Retinal pigment epithelial cell (primary cell): ENCODE measurements around the gene KATNB1.
"Not testable (repeated sequence)": the region's sequence is repeated elsewhere in the genome, so short reads cannot be mapped to it uniquely, and the experiment has no call there.

Experiments
- DNase-seq: peaks from one replicate; pipeline ENCODE4 v3.0.0-alpha.2; 2010; ENCODE audit warnings: low read depth
- H3K4me3 ChIP-seq: 2 replicates; pipeline ENCODE4 v1.5.1; 2011; ENCODE audit warnings: mild to moderate bottlenecking, low read length, control low read depth, moderate library complexity
- TF ChIP-seq, protein P1 (sequence below): conservative IDR thresholded peaks from 2 replicates; pipeline ENCODE4 v1.5.1; 2011; ENCODE audit warnings: low read depth, low read length, control low read depth, inconsistent platforms

The KATNB1 gene

GRCh38 chr16:57775661-57776469 is 40.3 kb downstream of the KATNB1 start:
- no peak for DNase-seq
- TF ChIP-seq, protein P1, sequence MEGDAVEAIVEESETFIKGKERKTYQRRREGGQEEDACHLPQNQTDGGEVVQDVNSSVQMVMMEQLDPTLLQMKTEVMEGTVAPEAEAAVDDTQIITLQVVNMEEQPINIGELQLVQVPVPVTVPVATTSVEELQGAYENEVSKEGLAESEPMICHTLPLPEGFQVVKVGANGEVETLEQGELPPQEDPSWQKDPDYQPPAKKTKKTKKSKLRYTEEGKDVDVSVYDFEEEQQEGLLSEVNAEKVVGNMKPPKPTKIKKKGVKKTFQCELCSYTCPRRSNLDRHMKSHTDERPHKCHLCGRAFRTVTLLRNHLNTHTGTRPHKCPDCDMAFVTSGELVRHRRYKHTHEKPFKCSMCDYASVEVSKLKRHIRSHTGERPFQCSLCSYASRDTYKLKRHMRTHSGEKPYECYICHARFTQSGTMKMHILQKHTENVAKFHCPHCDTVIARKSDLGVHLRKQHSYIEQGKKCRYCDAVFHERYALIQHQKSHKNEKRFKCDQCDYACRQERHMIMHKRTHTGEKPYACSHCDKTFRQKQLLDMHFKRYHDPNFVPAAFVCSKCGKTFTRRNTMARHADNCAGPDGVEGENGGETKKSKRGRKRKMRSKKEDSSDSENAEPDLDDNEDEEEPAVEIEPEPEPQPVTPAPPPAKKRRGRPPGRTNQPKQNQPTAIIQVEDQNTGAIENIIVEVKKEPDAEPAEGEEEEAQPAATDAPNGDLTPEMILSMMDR = peak; percentile 65
- no peak overlapping the region for H3K4me3 ChIP-seq

DNA sequence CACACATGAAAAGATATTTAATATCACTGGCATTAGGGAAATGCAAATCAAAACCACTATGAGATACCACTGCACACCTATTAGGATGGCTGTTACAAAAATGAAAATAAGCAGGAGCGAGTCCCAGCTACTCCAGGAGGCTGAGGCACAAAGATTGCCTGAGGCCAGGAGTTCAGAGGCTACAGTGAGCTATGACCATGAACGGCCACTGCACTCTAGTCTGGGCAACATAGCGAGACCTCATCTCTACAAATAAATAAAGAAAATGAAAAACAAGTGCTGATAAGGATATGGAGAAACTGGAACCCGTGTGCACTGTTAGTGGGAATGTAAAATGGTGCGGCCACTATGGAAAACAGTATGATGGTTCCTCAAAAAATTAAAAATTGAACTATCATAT is 43.1 kb downstream of the KATNB1 start:
- no peak for DNase-seq
- TF ChIP-seq, protein P1 = no peak
- H3K4me3 ChIP-seq = no peak overlapping the region

GRCh38 chr16:57779836-57780235 is 44.3 kb downstream of the KATNB1 start:
- H3K4me3 ChIP-seq, DNase-seq: not testable (repeated sequence)

- TF ChIP-seq, protein P1 = no peak
Measured at GRCh38 chr16:57781349-57781740, 45.8 kb downstream of the KATNB1 start.

GRCh38 chr16:57781741-57782606 is 46.4 kb downstream of the KATNB1 start:
- no peak for DNase-seq
- TF ChIP-seq, protein P1 = no peak
- no peak overlapping the region for H3K4me3 ChIP-seq

More at GRCh38 chr16:57781349-57781740, 45.8 kb downstream of the KATNB1 start:
- no peak for DNase-seq
- H3K4me3 ChIP-seq = no peak overlapping the region

DNA sequence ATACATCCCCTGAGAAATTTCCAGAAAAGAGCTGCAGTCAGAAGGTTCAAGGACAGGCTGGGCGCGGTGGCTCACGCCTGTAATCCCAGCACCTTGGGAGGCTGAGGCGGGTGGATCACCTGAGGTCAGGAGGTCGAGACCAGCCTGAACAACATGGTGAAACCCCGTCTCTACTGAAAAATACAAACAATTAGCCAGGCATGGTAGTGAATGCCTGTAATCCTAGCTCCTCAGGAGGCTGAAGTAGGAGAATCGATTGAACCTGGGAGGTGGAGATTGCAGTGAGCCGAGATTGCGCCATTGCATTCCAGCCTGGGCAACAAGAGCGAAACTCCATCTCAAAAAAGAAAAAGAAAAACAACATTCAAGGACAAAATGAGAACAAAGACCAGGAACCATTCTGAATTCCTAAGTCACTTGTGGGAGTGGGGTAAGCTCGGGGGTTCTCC is 47.1 kb downstream of the KATNB1 start:
- DNase-seq, H3K4me3 ChIP-seq: not testable (repeated sequence)

DNA sequence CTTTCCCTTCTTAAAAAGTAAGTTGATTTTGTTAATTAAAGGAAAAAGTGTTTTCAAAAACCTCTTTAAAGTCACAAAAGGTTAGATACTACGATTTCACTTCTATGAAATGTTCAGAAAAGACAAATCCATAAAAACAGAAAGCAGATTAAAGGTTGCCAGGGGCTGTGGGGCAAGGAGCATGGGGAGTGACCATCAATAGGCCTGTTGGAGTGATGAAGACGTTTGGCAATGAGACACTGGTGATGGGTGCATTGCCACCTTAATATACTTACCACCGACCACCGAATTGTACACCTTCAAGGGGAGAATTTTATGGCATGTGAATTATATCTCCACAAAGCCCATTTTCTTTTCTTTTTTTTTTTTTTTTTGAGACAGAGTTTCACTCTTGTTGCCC is 47.5 kb downstream of the KATNB1 start:
- TF ChIP-seq, protein P1 = no peak
- no peak overlapping the region for H3K4me3 ChIP-seq
- DNase-seq = no peak

DNA sequence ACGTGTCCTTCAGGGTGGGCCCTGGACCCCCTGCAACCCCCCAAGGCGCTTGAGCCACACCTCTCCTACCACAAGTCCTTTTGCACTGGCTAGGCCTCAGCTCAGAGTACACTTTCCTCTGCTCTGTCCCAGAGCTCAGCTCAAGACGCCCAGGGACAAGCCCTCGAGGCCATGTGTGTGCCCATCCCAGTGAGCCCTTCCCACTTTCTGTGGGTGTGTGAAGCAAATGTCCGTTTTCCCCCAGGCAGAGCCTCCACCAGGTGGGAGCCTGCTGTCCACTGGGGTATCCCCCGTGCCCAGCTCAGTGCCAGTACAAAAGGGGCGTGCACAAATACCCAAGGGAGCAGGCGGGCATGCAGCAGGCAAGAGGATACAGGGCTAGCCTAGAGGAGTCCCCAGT is 48.3 kb downstream of the KATNB1 start:
- H3K4me3 ChIP-seq = no peak overlapping the region
- no peak for DNase-seq
- TF ChIP-seq, protein P1 = no peak
